Glutamatergic neuron (in vitro differentiated cells): ENCODE results near the gene MIS12. TPM values are rescaled to one million over a fixed set of nuclear protein-coding genes. Genes with fewer than 3 reads are reported as not detected.

ENCODE experiments used
- DNase-seq: peaks from one replicate; pipeline ENCODE4 v3.0.0; 2022
- H3K27ac Mint-ChIP-seq: one replicate; pipeline ENCODE4 v1.8.0; 2020; ENCODE audit warnings: mild to moderate bottlenecking, mixed read lengths, inconsistent platforms; ENCODE audit not compliant: unreplicated experiment
- H3K27me3 Mint-ChIP-seq: one replicate; pipeline ENCODE4 v1.8.0; 2020; ENCODE audit warnings: mild to moderate bottlenecking, moderate library complexity, mixed read lengths, inconsistent platforms; ENCODE audit not compliant: unreplicated experiment
- H3K36me3 Mint-ChIP-seq: one replicate; pipeline ENCODE4 v1.8.0; 2020; ENCODE audit warnings: mild to moderate bottlenecking, mixed read lengths, inconsistent platforms; ENCODE audit not compliant: unreplicated experiment
- H3K4me1 Mint-ChIP-seq: one replicate; pipeline ENCODE4 v1.8.0; 2020; ENCODE audit warnings: mild to moderate bottlenecking, low read depth, mixed read lengths, inconsistent platforms; ENCODE audit not compliant: unreplicated experiment
- H3K4me3 Mint-ChIP-seq: one replicate; pipeline ENCODE4 v1.8.0; 2020; ENCODE audit warnings: mild to moderate bottlenecking, mixed read lengths, inconsistent platforms; ENCODE audit not compliant: unreplicated experiment
- H3K9me3 Mint-ChIP-seq: one replicate; pipeline ENCODE4 v1.8.0; 2020; ENCODE audit warnings: mild to moderate bottlenecking, moderate library complexity, mixed read lengths, inconsistent platforms; ENCODE audit not compliant: unreplicated experiment
- CTCF ChIP-seq: fragments of 200-600 bp; sonication (generic); IDR thresholded peaks from one replicate; pipeline ENCODE4 v1.5.0; 2021; ENCODE audit not compliant: partially characterized antibody, unreplicated experiment
- total RNA-seq: library from RNA; stranded (reverse); fragmentation: NEBNext Ultra II Directional; extraction: Animal tissue kit (Norgen Biotek cat#: 25700); gene quantifications from one replicate; pipeline ENCODE4 v1.2.1, GENCODE V29; 2021; ENCODE audit not compliant: unreplicated experiment

The MIS12 gene
- total RNA-seq, 1 donor from 2014 or later = 23.2 TPM

- Mint-ChIP-seq H3K27ac (peak overlapping the region; percentile 96), H3K36me3 (peaks cover 8% of the 10 kb centered on the region), H3K4me3 (peak overlapping the region; percentile 96), H3K9me3 (peaks cover 5% of the 10 kb centered on the region), H3K27me3 (peaks cover 12% of the 10 kb centered on the region), H3K4me1 (peaks cover 6% of the 10 kb centered on the region)
- no peak for TF ChIP-seq CTCF
- DNase-seq = peak; percentile 76
Observed at GRCh38 chr17:5499476-5500231, 13.3 kb downstream of the MIS12 start.

GRCh38 chr17:5500247-5500588 lies 13.9 kb downstream of the MIS12 start:
- Mint-ChIP-seq H3K9me3 (peaks cover 5% of the 10 kb centered on the region), H3K4me3 (peak overlapping the region; percentile 96), H3K27me3 (peaks cover 12% of the 10 kb centered on the region), H3K36me3 (peaks cover 8% of the 10 kb centered on the region), H3K27ac (peak overlapping the region; percentile 96), H3K4me1 (peaks cover 6% of the 10 kb centered on the region)
- TF ChIP-seq CTCF = no peak
- no peak for DNase-seq

- Mint-ChIP-seq H3K36me3 (peaks cover 8% of the 10 kb centered on the region), H3K27me3 (peaks cover 12% of the 10 kb centered on the region), H3K27ac (peak overlapping the region; percentile 96), H3K4me1 (peaks cover 6% of the 10 kb centered on the region), H3K4me3 (peak overlapping the region; percentile 96), H3K9me3 (peaks cover 5% of the 10 kb centered on the region)
- TF ChIP-seq CTCF = no peak
- DNase-seq = peak; percentile 97
Observed at GRCh38 chr17:5500589-5501391, 14.4 kb downstream of the MIS12 start.

- Mint-ChIP-seq H3K27me3 (peaks cover 12% of the 10 kb centered on the region), H3K9me3 (peaks cover 5% of the 10 kb centered on the region), H3K36me3 (peaks cover 8% of the 10 kb centered on the region), H3K27ac (peak overlapping the region; percentile 69), H3K4me1 (peaks cover 6% of the 10 kb centered on the region), H3K4me3 (peak overlapping the region; percentile 92)
- DNase-seq = no peak
- TF ChIP-seq CTCF = no peak
Observed at GRCh38 chr17:5501685-5502084, 15.3 kb downstream of the MIS12 start.

- H3K4me1 Mint-ChIP-seq = peaks cover 6% of the 10 kb centered on the region
- no peak overlapping the region for H3K27ac Mint-ChIP-seq
Observed at GRCh38 chr17:5502552-5502951, 16.2 kb downstream of the MIS12 start.

More at GRCh38 chr17:5502552-5502951, 16.2 kb downstream of the MIS12 start:
- peak overlapping the region; percentile 10 for H3K4me3 Mint-ChIP-seq
- peaks cover 12% of the 10 kb centered on the region for H3K27me3 Mint-ChIP-seq
- DNase-seq = no peak
- peaks cover 8% of the 10 kb centered on the region for H3K36me3 Mint-ChIP-seq
- H3K9me3 Mint-ChIP-seq = peaks cover 5% of the 10 kb centered on the region
- no peak for TF ChIP-seq CTCF
